ENCODE data around the gene RABGAP1L. TPM values are rescaled to one million over a fixed set of nuclear protein-coding genes. Genes with fewer than 3 reads are reported as not detected.

Gene RABGAP1L
- total and polyA plus RNA-seq, 2 of the 4 experiments (the other 2 are of a cell fraction): 7.9 to 26.7 TPM

GRCh38 chr1:174871886-174872285 lies 712.6 kb downstream of the RABGAP1L start:
- Histone ChIP-seq H2BK5ac (ENCODE audit: low read depth, low read length, poor library complexity, severe bottlenecking) (no peak overlapping the region), H3K79me1 (ENCODE audit: low read depth in 1 of 2, low read length in 2 of 2) (no peaks in the 10 kb centered on the region), H3K27ac (ENCODE audit: insufficient read depth, low read length) (no peak overlapping the region), H2BK15ac (ENCODE audit: low read depth, low read length) (no peak overlapping the region), H3K14ac (replicated peaks; ENCODE audit: low read depth, low read length) (no peak overlapping the region), H3K4ac (ENCODE audit: low read depth, low read length) (no peak overlapping the region), H3K9me3 (ENCODE audit: control insufficient read depth, insufficient read depth, low read length) (no peaks in the 10 kb centered on the region), H3K18ac (ENCODE audit: low read depth, low read length) (no peak overlapping the region), H3K9ac (ENCODE audit: low read depth, low read length) (no peak overlapping the region), H3K4me1 (ENCODE audit: control insufficient read depth, insufficient read depth, low read length) (no peaks in the 10 kb centered on the region), H3K23ac (ENCODE audit: low read depth, low read length) (no peak overlapping the region), H2AFZ (replicated peaks; ENCODE audit: low read length, poor library complexity) (no peak overlapping the region), H4K20me1 (ENCODE audit: insufficient read depth, low read length) (no peaks in the 10 kb centered on the region), H3K4me3 (ENCODE audit: insufficient read depth, low read depth, low read length) (no peak overlapping the region), H2AK9ac (replicated peaks; ENCODE audit: low read depth, low read length, poor library complexity) (no peak overlapping the region), H2AK5ac (ENCODE audit: low read depth, low read length) (no peak overlapping the region), H3K9me1 (ENCODE audit: insufficient read depth, low read length) (no peaks in the 10 kb centered on the region), H3K27me3 (ENCODE audit: control insufficient read depth, insufficient read depth, low read length) (no peaks in the 10 kb centered on the region), H3K4me2 (ENCODE audit: low read depth, low read length) (no peak overlapping the region), H3K36me3 (ENCODE audit: control insufficient read depth, insufficient read depth, low read length) (no peaks in the 10 kb centered on the region), H2BK120ac (ENCODE audit: low read depth, low read length) (no peak overlapping the region), H3K56ac (ENCODE audit: extremely low read depth, insufficient read depth, low read length) (no peak overlapping the region), H2BK20ac (ENCODE audit: low read depth, low read length) (no peak overlapping the region), H4K91ac (ENCODE audit: insufficient read depth, low read depth, low read length) (no peak overlapping the region), H4K5ac (ENCODE audit: low read depth, low read length) (no peak overlapping the region), H4K8ac (ENCODE audit: low read depth in 2 of 2, low read length in 2 of 2) (no peak overlapping the region)
- POLR2A ChIA-PET (ENCODE audit: unreplicated experiment): no interaction called here
- no CpG with 5 or more reads among the region's 2 CpGs for WGBS, 2 experiments (ENCODE audit: extremely low coverage in 2 of 2, insufficient read length in 1 of 2)
- intact Hi-C loops (cut with micrococcal nuclease) (no loop called here), dilution Hi-C loops (cut with HindIII; ENCODE audit: low sequenced_read_pairs, unreplicated experiment) (no loop called here), in situ Hi-C loops (cut with MboI; ENCODE audit: low sequenced_read_pairs) (no loop called here)
- no peak for ATAC-seq (ENCODE audit: low read depth)
- no TSS peak for BruUV-seq (replicated peaks)
- no peak for DNase-seq
- CTCF ChIA-PET: no interaction called here
- TF ChIP-seq BHLHE40 (IDR thresholded peaks at IDR 0.05; ENCODE audit: low read depth, low read length) (no peak), RFX5 (IDR thresholded peaks at IDR 0.05; ENCODE audit: low read depth, low read length) (no peak), SMC3 (IDR thresholded peaks at IDR 0.05; ENCODE audit: low read depth, low read length) (no peak), RAD21 (IDR thresholded peaks at IDR 0.05; ENCODE audit: low read length) (no peak), FOS (IDR thresholded peaks at IDR 0.05; ENCODE audit: low read depth, low read length) (no peak), CHD1 (IDR thresholded peaks at IDR 0.05; ENCODE audit: low read depth, low read length) (no peak), MAFK (IDR thresholded peaks at IDR 0.05; ENCODE audit: low read depth, low read length) (no peak), POLR2A (IDR thresholded peaks at IDR 0.05; ENCODE audit: low read depth, low read length) (no peak), CEBPB (IDR thresholded peaks at IDR 0.05; ENCODE audit: low read depth, low read length) (no peak), NFE2L2 (IDR thresholded peaks at IDR 0.05; ENCODE audit: low read depth, low read length) (no peak), MAZ (IDR thresholded peaks at IDR 0.05; ENCODE audit: borderline replicate concordance, low read depth, low read length) (no peak), RCOR1 (IDR thresholded peaks at IDR 0.05; ENCODE audit: insufficient replicate concordance, low read length) (no peak), ELK1 (IDR thresholded peaks at IDR 0.05; ENCODE audit: borderline replicate concordance, low read depth, low read length) (no peak)
- TF ChIP-seq, protein P1, sequence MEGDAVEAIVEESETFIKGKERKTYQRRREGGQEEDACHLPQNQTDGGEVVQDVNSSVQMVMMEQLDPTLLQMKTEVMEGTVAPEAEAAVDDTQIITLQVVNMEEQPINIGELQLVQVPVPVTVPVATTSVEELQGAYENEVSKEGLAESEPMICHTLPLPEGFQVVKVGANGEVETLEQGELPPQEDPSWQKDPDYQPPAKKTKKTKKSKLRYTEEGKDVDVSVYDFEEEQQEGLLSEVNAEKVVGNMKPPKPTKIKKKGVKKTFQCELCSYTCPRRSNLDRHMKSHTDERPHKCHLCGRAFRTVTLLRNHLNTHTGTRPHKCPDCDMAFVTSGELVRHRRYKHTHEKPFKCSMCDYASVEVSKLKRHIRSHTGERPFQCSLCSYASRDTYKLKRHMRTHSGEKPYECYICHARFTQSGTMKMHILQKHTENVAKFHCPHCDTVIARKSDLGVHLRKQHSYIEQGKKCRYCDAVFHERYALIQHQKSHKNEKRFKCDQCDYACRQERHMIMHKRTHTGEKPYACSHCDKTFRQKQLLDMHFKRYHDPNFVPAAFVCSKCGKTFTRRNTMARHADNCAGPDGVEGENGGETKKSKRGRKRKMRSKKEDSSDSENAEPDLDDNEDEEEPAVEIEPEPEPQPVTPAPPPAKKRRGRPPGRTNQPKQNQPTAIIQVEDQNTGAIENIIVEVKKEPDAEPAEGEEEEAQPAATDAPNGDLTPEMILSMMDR (conservative IDR thresholded peaks at IDR 0.05; ENCODE audit: low read depth, low read length): no peak
